WI38 (cell line): ENCODE results near the gene PWWP2A.

Experiments
- H3K4me3 ChIP-seq: 2 replicates; pipeline ENCODE4 v1.5.1; 2011; ENCODE audit warnings: low read depth, mild to moderate bottlenecking, control low read depth, low read length
- TF ChIP-seq, protein P1 (sequence below): IDR thresholded peaks from 2 replicates; pipeline ENCODE4 v1.5.1; 2012; ENCODE audit warnings: low read depth, mild to moderate bottlenecking, control low read depth, low read length

Gene PWWP2A

DNA sequence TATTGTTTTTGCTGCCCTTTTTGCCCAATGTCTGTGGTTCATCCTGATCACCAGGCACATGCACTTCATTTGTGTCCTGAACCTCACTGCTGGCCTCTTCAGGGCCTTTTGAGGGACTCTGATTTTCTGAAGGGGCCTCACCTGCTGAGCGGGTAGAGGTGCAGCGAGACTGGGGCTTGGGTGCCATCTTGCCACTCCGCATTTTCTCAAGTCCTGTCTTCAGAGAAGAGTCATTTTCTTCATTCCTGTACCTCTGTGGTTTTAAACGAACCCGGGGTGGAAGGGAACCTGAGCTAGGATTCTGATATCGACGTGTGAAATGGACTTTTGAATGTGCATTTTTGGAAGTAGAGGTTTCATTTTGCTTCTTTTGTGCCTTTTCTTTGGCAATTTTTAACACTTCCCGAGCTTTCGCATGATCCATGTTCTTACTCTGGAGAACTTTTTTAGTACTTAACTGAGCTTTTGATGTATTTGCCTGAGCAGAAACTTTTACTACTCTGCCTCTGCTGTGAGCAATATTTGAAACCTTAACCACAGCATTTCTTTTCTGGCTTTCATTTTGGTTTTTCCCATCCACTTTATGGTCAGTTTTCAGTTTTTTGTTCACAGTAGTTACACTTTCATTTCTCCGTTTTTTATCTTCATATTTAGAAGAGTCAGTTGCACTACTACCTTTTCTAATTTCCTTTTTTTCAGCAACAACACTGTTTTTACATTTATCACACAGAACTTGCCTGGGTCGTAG, 26.1 kb downstream of the PWWP2A start:
- H3K4me3 ChIP-seq, result no peak overlapping the region
- TF ChIP-seq, protein P1, sequence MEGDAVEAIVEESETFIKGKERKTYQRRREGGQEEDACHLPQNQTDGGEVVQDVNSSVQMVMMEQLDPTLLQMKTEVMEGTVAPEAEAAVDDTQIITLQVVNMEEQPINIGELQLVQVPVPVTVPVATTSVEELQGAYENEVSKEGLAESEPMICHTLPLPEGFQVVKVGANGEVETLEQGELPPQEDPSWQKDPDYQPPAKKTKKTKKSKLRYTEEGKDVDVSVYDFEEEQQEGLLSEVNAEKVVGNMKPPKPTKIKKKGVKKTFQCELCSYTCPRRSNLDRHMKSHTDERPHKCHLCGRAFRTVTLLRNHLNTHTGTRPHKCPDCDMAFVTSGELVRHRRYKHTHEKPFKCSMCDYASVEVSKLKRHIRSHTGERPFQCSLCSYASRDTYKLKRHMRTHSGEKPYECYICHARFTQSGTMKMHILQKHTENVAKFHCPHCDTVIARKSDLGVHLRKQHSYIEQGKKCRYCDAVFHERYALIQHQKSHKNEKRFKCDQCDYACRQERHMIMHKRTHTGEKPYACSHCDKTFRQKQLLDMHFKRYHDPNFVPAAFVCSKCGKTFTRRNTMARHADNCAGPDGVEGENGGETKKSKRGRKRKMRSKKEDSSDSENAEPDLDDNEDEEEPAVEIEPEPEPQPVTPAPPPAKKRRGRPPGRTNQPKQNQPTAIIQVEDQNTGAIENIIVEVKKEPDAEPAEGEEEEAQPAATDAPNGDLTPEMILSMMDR, result no peak

DNA sequence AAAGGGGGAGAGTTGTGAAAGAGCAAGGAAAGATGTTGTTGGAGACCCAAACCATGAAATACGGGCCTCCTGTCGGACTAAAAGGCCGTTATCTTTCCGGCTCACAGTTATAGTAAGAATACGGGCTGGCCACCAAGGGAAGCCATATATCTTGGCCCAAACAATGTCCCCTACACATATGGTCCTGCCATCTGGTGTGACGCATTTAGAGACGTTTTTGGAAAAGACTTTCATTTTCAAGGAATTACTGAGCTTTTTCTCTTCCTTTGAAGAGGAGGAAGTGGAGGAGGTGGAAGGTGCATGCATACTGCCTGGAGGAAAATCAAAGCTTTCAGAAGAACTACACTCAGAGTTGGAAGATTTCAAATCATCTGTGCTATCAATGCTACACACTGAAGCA, 26.7 kb downstream of the PWWP2A start:
- TF ChIP-seq, protein P1, result no peak
- no peak overlapping the region for H3K4me3 ChIP-seq

DNA sequence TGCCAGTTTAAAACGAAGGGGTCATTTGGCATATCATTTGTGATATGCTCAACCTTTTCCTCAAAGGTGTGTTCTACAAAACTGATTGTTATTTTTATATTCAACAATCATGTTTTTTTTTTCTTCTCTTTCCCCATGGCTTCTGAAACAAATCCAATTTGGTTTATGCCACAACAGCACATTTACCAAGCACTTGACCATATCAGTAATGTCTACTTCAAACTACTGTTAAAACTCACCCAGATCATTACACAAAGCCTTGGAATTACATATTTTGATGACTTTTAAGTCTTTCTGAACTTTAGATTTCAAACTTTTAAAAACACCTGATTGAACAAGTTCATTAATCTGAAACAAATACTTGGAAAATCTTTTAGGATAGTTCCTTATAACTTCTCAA, 29.2 kb downstream of the PWWP2A start:
- H3K4me3 ChIP-seq, result no peak overlapping the region
- TF ChIP-seq, protein P1, result no peak

DNA sequence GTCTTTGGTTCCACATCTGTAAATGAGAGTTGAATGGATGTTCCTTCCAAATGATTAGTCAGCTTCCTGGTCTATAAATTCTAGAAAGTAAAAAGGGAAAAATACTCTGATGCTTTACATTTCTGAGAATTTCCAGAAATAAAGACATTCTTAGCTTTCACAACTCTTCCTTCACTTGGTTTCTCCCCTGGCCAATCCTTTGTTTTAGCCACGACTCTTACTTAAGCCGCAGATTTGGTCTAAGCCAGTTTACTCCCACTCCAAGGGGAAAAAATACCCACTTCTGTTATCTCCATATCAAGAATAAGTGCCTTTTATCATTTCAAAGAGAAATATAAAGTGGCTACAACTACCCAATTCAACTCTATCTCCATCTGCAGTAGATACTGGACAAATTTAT, 29.7 kb downstream of the PWWP2A start:
- no peak overlapping the region for H3K4me3 ChIP-seq
- TF ChIP-seq, protein P1, result no peak

DNA sequence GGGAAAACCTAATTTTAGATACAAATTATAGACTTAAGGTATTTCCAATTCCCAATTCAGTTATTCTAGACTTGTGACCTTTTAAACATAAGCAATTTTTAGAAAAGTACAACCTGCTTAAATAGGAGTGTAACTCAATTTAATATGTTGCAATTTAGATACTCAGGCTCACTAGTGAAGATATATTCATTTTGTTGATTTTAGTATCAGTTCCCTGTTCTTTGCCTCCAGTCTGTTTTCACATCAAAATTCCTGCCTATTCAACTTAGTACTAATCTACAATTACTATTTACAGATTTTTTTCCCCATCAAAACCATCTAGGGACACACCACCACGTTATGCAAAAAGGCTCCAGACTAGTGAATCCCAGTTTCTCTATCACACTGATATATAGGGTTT, 30.4 kb downstream of the PWWP2A start:
- H3K4me3 ChIP-seq, result no peak overlapping the region
- TF ChIP-seq, protein P1, result no peak

DNA sequence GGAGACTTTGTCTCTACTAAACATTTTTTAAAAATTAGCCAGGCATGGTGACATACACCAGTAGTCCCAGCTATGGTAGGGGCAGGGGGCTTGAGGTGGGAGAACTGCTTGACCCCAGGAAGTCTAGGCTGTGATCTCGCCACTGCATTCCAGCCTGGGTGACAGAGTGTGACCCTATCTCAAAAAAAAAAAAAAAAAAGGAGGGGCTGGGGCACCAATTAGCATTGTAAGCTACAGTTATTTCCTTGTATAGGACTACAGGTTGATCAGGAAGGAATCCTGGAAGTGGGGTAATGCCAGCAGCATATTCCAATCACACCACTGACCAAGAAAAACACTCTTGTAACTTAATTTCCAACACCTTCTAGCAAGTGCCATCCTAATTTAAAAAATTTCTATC, 32.1 kb downstream of the PWWP2A start:
- TF ChIP-seq, protein P1, result no peak
- no peak overlapping the region for H3K4me3 ChIP-seq

DNA sequence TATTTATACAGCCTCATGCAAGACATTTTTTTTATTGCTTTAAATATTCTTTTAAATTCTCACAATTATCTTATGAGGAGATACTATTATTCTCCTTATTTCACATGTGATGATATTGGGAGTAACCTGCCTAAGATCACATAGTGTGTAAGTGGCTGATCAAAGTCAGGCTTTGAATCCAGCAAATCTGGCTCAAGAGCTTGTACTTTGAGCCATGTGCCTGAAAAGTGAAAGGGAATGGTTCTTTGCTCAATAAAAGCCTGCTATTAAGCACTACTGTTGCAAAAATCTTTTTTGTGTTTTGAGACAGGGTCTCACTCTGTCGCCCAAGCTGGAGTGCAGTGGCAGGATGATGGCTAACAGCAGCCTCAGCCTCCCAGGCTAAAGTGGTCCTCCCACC, 35.1 kb downstream of the PWWP2A start:
- TF ChIP-seq, protein P1, result no peak
- no peak overlapping the region for H3K4me3 ChIP-seq
